OCI-LY3 (cell line): ENCODE data around the gene SLC25A23.

Experiments used
- H2AFZ ChIP-seq: fragments of 200-600, 300-600 bp; shearing (Covaris generic); 2 replicates; pipeline ENCODE4 v1.6.0; 2014; ENCODE audit warnings: antibody characterized with exemption, low read depth, low read length
- H3K27ac ChIP-seq: fragments of 200-600, 300-600 bp; sonication (generic); 2 replicates; pipeline ENCODE4 v1.5.1; 2014; ENCODE audit warnings: mild to moderate bottlenecking, low read length, moderate library complexity, mixed read lengths
- H3K27me3 ChIP-seq: fragments of 200-600, 300-600 bp; sonication (generic); 2 replicates; pipeline ENCODE4 v1.6.1; 2014; ENCODE audit warnings: low read depth, low read length, mixed read lengths
- H3K36me3 ChIP-seq: fragments of 200-600, 300-600 bp; sonication (generic); replicated peaks from 2 replicates; pipeline ENCODE3; 2014; ENCODE audit warnings: low read depth, low read length, mixed read lengths
- H3K4me1 ChIP-seq: fragments of 300-600, 200-600 bp; sonication (generic); 2 replicates; pipeline ENCODE4 v1.6.1; 2014; ENCODE audit warnings: low read length, mixed read lengths
- H3K4me2 ChIP-seq: fragments of 200-600, 300-600 bp; sonication (generic); 2 replicates; pipeline ENCODE4 v1.6.1; 2014; ENCODE audit warnings: low read length, mixed read lengths
- H3K4me3 ChIP-seq: fragments of 300-600, 200-600 bp; sonication (generic); 2 replicates; pipeline ENCODE4 v1.5.1; 2014; ENCODE audit warnings: antibody characterized with exemption, mild to moderate bottlenecking, low read length, moderate library complexity
- H3K79me2 ChIP-seq: fragments of 300-600, 200-600 bp; shearing (Covaris generic); 2 replicates; pipeline ENCODE4 v1.6.1; 2014; ENCODE audit warnings: mild to moderate bottlenecking, low read length, mixed read lengths
- H3K9ac ChIP-seq: fragments of 300-600, 200-600 bp; shearing (Covaris generic); 2 replicates; pipeline ENCODE4 v1.6.0; 2014; ENCODE audit warnings: mild to moderate bottlenecking, low read length, moderate library complexity
- H3K9me3 ChIP-seq: fragments of 200-600, 300-600 bp; shearing (Covaris generic); 2 replicates; pipeline ENCODE4 v1.6.1; 2014; ENCODE audit warnings: low read length, mixed read lengths; ENCODE audit not compliant: insufficient read depth
- H4K20me1 ChIP-seq: fragments of 200-600, 300-600 bp; sonication (generic); 2 replicates; pipeline ENCODE4 v1.6.1; 2016; ENCODE audit warnings: low read length, mixed read lengths; ENCODE audit not compliant: insufficient read depth
- EZH2phosphoT487 ChIP-seq: fragments of 200-600 bp; shearing (Covaris generic); IDR thresholded peaks from 2 replicates; pipeline ENCODE4 v1.6.1; 2018; ENCODE audit warnings: antibody characterized with exemption, mixed run types, low read depth
- TF ChIP-seq, protein P1 (sequence below): fragments of 200-600, 300-600 bp; sonication (generic); IDR thresholded peaks from 2 replicates; pipeline ENCODE4 v1.5.1; 2014; ENCODE audit warnings: antibody characterized with exemption, low read length, low read depth

Gene SLC25A23

DNA sequence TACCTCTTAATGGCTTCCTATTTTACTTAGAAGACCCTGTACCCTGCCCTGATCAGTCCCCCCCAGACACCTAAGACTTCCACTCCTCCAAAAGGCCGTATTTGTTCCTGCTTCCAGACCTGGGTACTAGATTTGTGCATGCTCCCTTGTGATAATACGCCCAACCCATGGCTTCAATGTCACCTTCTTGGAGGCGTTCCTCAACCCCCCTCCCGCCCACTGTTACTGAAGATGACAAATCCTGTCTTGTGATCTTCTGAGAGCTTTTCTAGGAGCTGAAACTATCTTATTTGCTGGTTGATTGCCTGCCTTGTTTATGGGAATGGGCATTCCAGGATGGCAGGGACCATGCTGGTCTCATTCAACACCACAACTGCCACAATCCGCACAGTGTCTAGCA is 9.4 kb downstream of the SLC25A23 start:
- Histone ChIP-seq H2AFZ (no peak overlapping the region), H3K4me1 (no peaks in the 10 kb centered on the region), H3K36me3 (peaks cover 69% of the 10 kb centered on the region), H3K4me3 (no peak overlapping the region), H3K79me2 (no peaks in the 10 kb centered on the region), H4K20me1 (no peaks in the 10 kb centered on the region), H3K9me3 (peaks cover 16% of the 10 kb centered on the region; the same call in 1 of the 2 replicates), H3K4me2 (no peak overlapping the region), H3K27me3 (no peaks in the 10 kb centered on the region), H3K27ac (no peak overlapping the region), H3K9ac (no peak overlapping the region)
- no peak for TF ChIP-seq EZH2phosphoT487
- TF ChIP-seq, protein P1, sequence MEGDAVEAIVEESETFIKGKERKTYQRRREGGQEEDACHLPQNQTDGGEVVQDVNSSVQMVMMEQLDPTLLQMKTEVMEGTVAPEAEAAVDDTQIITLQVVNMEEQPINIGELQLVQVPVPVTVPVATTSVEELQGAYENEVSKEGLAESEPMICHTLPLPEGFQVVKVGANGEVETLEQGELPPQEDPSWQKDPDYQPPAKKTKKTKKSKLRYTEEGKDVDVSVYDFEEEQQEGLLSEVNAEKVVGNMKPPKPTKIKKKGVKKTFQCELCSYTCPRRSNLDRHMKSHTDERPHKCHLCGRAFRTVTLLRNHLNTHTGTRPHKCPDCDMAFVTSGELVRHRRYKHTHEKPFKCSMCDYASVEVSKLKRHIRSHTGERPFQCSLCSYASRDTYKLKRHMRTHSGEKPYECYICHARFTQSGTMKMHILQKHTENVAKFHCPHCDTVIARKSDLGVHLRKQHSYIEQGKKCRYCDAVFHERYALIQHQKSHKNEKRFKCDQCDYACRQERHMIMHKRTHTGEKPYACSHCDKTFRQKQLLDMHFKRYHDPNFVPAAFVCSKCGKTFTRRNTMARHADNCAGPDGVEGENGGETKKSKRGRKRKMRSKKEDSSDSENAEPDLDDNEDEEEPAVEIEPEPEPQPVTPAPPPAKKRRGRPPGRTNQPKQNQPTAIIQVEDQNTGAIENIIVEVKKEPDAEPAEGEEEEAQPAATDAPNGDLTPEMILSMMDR = no peak

DNA sequence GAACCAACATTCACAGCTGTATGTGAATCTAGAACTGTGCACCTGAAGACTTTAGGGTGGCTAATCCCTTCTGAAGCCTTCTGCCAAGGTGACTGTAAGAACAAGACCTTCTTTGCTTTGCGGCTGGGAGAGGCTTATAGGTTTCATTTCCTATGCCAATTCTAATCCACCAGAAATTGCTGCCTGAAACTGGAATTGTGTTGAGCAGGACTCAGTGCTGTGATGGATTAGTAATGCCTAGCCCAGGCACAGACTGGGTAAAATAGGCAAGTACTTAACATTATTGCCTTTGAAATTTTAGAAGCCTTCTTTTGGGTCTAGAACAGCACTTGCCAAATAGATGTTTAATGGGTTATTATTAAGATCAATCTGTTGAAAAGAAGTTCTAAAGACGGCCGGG is 11.5 kb downstream of the SLC25A23 start:
- Histone ChIP-seq H3K79me2 (no peaks in the 10 kb centered on the region), H3K4me1 (no peaks in the 10 kb centered on the region), H3K27ac (no peak overlapping the region), H2AFZ (no peak overlapping the region), H3K36me3 (peaks cover 51% of the 10 kb centered on the region), H3K4me2 (no peak overlapping the region), H3K9me3 (no peaks in the 10 kb centered on the region), H3K27me3 (no peaks in the 10 kb centered on the region), H4K20me1 (no peaks in the 10 kb centered on the region), H3K4me3 (no peak overlapping the region), H3K9ac (no peak overlapping the region)
- TF ChIP-seq EZH2phosphoT487 = no peak
- TF ChIP-seq, protein P1 = no peak

DNA sequence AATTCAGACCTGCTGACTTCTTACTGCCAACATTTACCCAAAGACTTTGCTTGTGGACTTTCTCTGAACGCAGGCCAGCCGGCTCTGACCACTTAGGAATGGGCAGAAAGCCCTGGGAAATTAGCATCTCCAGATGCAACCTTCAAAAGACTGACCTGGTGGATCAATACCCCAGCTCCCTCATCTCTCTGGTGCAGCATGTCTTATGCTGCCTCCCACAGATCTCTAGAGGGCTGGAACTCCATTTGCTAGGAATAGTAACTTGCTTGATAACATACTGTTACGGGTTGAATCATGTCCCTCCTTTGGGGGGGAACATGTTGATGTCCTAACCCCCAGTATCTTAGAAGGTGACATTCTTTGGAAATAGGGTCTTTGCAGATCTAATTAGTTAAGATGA is 13.1 kb downstream of the SLC25A23 start:
- Histone ChIP-seq H3K4me2 (no peak overlapping the region), H4K20me1 (no peaks in the 10 kb centered on the region), H3K4me3 (no peak overlapping the region), H3K79me2 (no peaks in the 10 kb centered on the region), H3K27me3 (no peaks in the 10 kb centered on the region), H3K27ac (no peak overlapping the region), H2AFZ (no peak overlapping the region), H3K9me3 (no peaks in the 10 kb centered on the region), H3K36me3 (peaks cover 44% of the 10 kb centered on the region), H3K9ac (no peak overlapping the region), H3K4me1 (no peaks in the 10 kb centered on the region)
- no peak for TF ChIP-seq EZH2phosphoT487
- TF ChIP-seq, protein P1 = no peak

DNA sequence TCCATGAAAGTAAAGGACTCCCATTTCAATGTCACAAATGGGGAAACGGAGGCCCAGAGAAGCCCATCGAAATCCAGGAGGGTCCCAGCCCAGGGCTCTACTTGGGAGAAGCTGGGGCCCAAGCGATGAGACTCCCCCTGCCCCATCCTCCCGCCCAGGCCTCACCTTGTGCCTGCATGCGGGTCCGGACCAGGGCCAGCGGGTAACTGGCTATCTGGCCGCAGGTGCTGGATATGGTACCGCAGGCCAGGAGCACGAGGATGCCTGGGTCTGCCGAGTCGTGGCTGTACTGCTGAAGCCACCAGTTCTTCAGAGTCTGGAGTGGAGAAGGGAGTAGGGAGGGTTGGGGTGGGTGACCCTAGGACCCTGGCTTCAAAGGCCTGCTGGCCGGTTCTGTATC is 15.6 kb downstream of the SLC25A23 start:
- TF ChIP-seq, protein P1 = no peak
- TF ChIP-seq EZH2phosphoT487 = no peak
- Histone ChIP-seq H3K9ac (no peak overlapping the region), H3K4me2 (no peak overlapping the region), H3K36me3 (peaks cover 35% of the 10 kb centered on the region), H4K20me1 (no peaks in the 10 kb centered on the region), H3K79me2 (no peaks in the 10 kb centered on the region), H3K27me3 (no peaks in the 10 kb centered on the region), H3K9me3 (no peaks in the 10 kb centered on the region), H3K27ac (no peak overlapping the region), H2AFZ (no peak overlapping the region), H3K4me1 (no peaks in the 10 kb centered on the region), H3K4me3 (no peak overlapping the region)
